GM21717 (cell line): ENCODE measurements around the gene BEND5.

Experiments
- ATAC-seq: cut with Tn5 transposase; IDR thresholded peaks from one replicate; pipeline ENCODE4 v1.9.1; 2021; ENCODE audit warnings: mild to moderate bottlenecking, moderate library complexity; ENCODE audit not compliant: unreplicated experiment

BEND5 gene, protein sequence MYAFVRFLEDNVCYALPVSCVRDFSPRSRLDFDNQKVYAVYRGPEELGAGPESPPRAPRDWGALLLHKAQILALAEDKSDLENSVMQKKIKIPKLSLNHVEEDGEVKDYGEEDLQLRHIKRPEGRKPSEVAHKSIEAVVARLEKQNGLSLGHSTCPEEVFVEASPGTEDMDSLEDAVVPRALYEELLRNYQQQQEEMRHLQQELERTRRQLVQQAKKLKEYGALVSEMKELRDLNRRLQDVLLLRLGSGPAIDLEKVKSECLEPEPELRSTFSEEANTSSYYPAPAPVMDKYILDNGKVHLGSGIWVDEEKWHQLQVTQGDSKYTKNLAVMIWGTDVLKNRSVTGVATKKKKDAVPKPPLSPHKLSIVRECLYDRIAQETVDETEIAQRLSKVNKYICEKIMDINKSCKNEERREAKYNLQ

DNA sequence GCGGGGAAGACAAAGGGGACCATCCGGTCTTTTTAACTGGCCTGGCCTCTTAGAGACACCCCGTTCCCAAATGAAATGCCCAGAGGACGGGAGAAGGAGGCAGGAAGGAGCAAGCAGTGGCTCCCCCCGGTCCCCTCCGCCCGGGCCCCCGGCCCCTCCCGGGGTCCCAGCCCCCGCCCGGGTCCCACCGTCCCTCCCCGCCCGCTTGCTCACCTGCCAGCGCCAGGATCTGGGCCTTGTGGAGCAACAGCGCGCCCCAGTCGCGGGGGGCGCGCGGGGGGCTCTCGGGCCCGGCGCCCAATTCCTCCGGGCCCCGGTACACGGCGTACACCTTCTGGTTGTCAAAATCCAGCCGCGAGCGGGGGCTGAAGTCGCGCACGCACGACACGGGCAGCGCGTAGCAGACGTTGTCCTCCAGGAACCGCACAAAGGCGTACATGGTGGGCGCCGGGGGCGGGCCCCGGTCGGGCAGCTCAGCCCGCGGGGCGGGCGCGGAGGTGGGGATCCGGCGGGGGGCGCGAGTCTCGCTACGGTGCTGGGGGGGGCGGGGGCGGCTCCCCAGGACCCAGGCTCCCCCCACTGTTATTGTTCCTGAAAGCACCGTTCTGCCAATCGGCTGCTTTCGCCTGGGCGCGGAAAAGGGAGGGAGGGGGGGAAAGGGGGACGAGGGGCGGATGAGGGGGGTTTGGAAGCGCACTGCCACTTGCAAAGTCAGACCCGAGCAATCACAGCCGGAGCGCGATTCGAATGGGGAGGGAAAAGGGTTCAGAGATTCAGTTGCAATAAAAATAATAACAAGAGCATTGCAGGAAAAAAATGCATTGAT is at the start of gene BEND5:
BEND5 (minus strand) TSS at position 499 of the 826 bp plus-strand sequence; CDS start at position 439, 60 bp downstream.
- no peak for ATAC-seq

DNA sequence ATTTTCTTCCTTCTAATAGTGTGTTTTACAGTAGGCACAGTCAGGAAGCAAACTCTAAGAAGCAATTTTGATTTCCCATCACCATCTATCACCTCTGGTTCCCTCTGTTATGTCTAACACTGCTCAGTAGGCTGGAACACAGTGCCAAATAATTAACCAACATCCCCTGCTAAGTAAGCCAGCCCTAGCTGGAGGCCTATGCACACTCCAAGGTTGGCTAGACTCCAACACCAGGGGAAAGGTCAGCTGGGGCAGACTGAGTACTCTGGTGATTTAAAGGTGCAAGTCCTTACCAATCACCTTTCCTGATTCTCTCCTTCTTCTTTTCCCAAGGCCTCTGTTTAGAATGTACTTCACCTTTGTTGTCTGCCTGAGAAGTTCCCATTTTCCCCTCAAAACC is 46.5 kb upstream of the BEND5 start:
- ATAC-seq: no peak

DNA sequence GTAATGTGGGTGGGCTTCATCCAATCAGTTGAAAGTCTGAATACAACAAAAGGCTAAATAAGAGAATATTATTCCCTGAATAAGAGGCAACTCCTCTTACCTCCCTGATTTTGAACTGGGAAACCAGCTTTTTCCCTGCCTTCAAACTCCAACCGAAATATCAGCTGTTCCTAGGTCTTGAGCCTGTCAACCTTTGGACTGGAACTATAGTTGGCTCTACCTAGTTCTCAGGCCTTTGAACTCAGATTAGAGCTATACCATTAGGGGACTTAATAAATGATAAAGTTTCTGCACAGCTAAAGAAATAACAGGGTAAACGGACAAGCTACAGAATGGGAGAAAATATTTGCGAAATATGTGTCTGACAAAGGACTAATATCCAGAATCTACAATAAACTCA is 43.8 kb upstream of the BEND5 start:
- ATAC-seq: no peak

DNA sequence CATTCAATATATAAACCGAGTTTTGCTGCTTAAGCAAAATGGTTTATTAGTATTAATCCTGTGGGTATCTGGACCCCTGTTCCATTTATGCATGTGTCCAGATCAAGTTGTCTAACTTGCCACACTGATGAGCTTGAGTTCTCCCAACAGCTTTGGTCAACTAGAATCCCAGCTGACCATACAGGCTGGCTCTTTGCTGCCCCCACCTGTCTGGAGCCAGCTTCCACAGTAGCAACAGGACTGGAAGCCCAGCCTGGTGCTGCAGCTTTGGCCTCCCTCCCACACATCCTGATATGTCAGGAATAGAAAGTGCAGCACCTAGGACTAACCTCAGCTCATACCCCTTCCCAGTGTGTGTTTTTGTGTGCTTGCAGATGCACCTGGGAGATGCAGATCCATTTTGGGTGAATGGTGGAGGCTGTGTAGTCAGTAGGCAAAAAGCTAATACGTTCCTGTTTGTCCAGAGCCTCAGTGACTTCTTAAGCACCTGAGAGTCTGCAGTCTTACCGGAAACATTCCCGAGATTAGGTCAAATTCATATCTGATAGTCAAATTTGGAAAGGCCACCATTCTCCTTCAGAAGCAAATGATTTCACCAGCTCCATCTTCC is 40.9 kb upstream of the BEND5 start:
- no peak for ATAC-seq

DNA sequence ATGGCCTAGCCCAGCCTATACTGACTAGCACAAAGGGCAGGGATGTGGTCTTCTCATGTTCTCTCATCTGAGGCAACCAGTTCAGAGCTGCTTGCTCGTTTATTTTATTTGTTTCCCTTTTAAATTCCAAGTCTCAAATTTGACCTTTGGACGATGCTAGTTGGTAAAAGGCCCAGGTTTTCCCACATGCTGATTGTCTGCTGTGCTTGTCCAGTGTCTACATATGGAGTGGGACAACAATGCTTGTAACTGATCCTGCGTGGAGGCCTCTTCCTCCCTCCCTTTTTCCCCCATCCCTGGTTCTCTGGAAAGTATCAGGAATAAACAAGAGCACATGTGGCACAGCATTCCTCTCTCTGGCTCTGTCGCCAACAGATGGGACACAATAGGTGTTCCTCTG is 34.0 kb upstream of the BEND5 start:
- no peak for ATAC-seq

DNA sequence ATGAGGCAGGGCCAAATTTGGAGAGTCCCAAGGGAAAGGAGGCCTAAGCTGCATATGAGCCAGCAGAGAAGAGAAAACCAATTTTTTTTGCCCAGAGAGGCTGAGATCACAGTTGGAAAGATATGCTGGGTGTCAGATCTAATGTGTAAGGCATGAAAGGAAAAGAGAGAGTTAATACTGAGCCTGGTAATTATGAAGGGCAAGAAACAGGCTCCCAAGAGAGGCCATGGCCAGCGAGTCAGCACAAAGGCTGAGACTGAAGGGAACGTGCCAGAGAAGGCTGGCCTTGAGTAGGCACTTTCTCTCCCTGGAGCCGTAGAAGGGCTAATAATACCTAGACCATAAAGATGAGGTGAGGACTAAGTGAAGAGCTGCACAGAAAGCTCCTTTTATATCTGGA is 31.8 kb upstream of the BEND5 start:
- ATAC-seq: no peak

DNA sequence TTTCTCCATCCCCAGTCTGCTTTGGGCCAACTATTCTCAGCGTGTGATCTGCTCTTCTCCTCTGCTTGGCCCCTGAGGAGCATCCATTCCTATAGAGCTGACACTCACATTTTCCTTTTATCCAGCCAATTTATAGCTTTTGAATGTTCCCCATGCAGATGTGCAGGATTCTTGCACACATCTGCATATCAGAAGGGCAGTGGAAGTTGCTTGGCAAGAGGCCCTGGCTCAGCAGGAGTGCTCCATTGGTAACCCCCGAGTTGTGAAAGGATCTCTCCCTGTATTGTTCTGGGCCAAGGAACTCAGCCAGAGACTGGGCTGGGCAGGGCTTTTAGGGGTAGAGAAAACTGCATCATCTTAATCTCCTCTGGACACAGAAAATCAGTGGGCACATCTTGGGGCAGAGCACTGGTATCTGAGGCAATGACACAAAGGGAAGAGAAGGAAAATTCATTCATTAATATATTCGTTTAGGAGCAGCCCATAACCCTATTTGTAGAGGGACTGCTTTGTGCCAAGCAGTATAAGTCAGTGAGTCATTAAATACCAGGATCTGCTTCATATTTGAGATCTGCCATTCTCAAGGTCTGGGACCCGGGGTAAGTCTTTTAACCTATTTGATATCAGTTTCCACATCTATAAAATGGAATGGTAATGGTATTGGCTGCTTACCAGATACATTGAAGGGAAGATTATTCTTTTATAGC is 31.0 kb upstream of the BEND5 start:
- no peak for ATAC-seq

DNA sequence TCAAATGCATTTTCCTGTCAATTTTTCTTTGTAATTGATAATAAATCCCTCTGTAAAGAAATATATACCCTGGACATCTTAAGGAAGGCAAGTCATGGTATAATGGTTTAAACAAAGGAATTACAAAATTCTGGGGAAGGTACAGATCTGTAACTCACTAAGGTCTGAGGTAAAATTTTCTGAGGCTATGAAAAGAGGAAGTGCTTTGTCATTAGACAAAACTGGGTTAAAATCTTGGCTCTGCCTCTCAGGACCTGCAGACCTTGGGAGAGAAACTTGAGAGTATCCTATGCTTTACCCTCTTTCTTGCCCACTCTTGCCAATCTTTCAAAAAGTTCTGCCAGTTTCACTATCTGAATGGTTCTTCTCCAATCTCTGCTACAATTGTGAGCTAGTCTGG is 26.8 kb upstream of the BEND5 start:
- no peak for ATAC-seq

DNA sequence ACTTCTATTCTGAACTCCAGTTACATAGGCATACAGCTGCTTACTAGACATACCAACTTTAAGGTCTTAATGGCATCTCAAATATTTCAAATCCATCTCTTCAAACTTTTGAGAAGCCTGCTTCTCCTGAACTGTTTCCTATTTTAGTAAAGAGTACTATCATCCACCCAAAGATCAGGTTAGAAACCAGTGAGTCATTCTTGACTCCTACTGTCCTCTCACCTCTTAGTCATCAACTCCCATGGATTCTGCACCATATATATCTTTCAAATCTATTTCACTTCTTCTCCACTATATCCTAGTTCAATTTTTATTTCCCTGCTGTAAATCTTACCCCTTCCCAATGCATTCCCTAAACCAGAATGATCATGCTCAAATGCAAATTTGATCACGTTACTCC is 18.1 kb upstream of the BEND5 start:
- no peak for ATAC-seq

DNA sequence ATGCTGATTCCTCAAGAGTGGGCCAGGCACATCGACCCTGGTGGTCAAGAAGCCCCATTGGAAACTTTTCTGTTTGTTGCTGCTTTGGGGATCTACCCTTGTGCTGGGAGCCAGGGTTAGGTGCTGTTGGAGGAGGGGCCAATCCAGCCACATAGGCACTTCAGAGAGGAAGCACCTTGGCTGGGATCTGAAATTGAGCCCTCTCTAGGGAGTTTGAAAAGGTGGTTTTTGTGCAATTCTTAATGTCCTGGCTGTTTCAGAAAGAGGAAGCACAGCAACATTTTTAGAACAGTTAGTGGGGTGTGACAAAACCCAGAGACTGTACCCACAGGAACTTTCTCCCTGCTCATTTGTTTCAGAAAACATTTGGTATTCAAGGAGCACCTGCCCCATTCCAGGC is 17.2 kb upstream of the BEND5 start:
- no peak for ATAC-seq

DNA sequence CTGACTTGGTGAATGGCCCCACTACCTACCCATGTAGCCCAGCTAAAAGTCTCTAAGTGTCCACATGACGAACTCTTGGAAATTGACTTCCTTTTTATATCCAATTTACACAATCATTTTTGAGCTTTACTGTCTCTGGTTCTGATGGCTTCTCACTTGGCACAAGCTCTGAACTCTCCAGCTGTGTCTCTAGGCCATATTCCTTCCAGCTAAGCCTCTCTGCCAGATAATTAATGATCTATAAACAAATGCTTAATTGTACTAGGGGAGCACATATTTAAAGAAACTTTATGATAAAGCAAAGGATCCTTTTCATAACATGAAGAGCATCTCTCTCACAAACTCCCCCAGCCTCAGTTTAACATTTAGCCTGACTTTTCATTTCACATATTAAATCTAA is 16.3 kb upstream of the BEND5 start:
- ATAC-seq: no peak

DNA sequence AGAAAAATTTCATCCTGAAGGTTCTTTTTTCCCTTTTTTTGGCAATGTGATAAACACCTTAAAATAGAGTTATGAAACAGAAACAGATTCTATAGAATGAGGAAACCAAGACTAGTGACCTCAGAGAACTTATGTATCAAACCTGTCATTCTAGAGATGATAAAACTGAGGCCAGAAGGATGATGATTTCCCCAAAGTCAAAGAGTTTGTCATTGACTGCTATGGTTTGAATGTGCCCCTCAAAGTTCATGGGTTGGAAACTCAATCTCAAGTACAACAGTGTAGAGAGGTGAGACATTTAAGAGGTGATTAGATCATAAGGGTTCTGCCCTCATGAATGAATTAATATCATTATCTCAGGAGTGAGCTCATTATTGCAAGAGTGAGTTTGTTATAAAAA is 13.7 kb upstream of the BEND5 start:
- ATAC-seq: no peak

DNA sequence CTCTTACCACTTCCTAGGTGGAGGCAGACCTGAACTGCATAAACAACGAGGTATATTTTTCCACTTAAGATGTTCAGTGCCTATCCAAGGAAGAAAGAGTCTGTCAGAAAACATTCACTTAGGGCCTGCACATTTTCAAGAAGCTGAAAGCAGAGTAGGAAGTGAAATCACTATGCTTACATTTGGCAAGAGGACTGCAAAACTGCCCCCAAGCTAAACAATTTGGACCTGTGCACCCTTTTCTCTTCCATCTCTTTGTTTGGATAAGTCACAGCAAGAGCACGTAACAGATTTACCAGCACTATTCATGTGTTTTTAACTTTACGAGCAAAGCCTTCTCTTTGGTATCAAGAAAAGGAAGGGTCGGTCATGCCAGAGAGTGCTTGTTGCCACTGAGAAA is 13.2 kb upstream of the BEND5 start:
- no peak for ATAC-seq

DNA sequence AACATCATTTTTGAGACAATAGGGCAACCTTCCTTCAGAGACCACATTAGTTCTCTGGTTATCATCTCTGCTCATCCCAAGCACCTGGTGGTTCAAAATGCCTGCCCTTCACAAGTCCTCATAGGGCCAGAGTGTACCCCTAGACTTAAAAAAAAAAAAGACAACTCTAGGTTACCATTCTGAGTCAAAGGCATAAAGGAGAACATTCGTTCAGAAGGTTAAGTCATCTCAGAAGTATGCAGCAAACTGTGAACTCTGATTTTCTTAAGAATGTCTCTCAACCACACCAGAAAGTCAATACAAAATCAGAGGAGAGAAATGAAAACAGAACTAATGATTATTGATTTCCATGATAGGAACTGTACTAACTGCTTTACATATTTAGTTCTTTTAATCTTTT is 9.2 kb upstream of the BEND5 start:
- no peak for ATAC-seq

DNA sequence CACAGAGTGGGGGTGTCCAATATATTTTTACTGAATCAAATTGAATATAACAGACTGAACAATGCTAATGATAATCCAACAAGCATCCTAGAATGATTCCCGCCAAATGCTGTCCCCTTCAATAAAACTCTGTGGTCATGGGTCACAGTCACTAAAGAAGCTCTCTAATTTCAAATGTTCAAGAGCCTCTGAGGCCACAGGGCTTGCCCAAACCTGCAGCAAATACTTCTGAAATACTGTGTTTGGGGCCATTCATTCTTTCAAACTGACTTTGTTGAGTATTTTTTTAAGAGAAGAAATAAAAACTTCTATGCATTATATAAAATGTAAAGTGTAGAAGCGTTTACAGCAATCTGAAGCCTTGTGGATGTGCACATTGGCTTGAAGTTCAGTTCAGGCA is 7.6 kb upstream of the BEND5 start:
- ATAC-seq: no peak

DNA sequence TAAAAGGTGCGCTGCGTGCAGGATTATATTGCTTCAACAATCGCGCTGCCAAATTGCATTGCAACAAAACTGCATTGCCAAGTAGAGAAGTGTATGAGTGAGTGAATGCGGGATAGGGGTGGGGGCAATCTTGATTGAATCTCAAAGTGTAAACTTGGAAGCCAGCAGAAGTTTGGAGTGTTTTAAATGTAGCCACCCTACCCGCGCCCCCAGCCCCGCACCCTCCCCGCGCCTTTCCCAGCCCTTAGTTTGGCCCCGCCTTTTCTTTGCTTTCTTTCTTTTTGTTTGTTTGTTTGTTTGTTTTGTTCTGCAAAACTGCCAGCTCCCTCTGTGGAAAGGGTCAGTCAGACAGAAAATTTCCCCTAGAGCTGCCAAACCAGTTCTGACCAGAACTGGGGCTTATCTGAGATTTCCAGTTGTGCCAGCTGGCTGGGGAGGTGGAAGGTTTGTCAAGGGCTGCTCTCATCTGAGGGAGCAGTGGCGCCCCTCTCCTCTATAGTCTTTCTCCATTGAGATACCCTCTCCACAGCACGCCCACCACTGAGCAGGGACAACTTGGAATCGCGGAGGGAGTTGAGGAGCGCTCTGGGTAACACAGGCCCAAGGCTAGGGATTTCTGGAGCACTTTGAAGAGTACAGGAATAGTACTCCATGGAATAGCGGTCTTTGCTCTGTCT is 666 bp upstream of the BEND5 start:
- no peak for ATAC-seq

DNA sequence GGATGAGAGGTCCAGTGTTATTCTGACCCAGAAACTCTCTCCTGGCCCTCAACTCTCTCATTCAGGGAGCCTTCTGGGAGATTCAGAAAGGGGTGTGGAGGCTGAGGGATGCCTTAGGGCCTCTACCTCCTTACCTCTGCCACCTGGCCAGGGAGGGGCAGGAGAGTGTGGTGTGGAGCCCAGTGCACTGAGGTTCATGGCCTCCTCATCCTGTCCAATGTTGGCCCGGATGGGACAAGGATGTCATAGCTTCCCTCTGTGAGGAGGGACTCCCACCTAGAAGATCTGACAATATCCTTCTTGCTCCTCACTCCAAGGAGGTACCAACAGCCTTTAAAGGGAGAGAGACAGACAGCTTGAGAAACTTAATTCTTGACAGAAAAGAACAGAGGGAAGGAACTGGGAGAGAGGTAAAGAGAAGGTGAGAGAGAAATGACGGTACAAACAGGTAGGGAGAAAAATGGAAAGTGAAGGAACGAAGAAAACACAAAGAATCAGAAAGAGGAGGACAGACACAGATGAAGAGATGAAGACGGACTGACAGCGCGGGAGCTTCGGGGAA is 779 bp downstream of the BEND5 start:
- ATAC-seq: no peak

DNA sequence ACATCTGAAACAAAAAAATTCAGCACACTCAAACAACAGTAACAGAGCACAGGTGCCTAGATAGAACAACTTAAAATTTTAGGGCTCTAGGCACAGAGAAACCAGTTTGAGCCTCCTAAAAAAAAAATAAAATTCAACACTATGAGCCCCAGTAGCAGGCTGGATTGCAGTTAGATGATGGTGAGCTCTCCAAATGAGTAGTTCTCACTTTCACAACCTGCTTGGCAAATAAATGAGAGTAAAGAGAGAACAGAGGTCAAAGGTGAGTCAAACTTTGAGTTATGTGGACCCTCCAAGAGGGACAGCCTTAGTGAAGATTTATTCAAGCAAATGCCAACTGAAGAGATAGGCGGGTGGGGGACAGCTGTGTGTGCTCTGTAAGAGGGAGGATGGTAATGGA is 3.6 kb downstream of the BEND5 start:
- no peak for ATAC-seq

DNA sequence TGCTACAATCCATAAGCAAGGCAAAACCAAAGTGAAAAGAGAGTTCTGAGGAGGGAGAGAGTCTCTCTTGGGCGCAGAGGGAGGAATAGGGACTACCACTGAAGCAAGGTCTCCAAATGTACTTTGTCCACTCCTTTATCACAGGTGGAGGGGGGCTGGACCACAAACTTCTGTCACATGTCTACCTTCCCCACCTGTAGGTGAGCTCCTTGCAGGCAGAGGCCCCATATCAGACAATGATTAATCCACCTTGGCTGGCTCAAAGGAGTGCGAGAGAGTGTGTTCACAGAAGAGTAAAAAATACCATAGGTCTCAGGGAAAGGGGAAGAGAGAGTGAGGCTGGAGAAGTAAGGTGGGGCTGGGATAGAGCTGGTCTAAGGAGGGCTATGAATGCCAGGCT is 4.5 kb downstream of the BEND5 start:
- ATAC-seq: no peak

DNA sequence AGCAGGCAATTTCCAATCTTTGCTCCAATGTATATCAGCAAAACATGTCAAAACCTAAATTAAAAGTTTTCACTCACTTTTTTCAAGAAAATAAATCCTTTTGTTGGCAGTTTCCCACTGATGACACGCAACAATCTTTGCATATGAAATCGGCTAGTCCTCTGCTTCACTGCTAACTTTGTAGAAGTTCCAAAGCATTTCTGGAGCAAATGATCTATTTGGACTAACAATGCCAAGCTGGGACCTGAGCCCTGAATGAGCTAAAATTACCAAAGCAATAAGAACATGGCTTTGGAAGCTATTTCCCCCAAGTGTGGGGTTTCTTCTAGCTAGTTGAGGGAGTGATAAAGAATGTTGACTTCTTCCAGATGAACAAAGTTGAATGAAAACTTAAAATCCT is 5.1 kb downstream of the BEND5 start:
- ATAC-seq: no peak
